ENCODE results near the gene ZCCHC24.

GRCh38 chr10:79340646-79341244 lies 104.7 kb downstream of the ZCCHC24 start:
- TF ChIP-seq CTCF (IDR thresholded peaks at IDR 0.05) = no peak
- TF ChIP-seq ZFX (IDR thresholded peaks at IDR 0.05; ENCODE audit: borderline replicate concordance) = no peak
